Liver (tissue), 3 donors: ENCODE results near the gene ZNF524.

Source experiments
- FOXA2 ChIP-seq: IDR thresholded peaks from 2 replicates; pipeline ENCODE4 v1.6.1; 2016; ENCODE audit warnings: antibody characterized with exemption
- JUND ChIP-seq, 2 donors: IDR thresholded peaks; 2 replicates each; pipeline ENCODE4 v1.6.1; 2016; ENCODE audit warnings: antibody characterized with exemption in 2 of 2
- MAX ChIP-seq: IDR thresholded peaks from 2 replicates; pipeline ENCODE4 v1.6.1; 2016; ENCODE audit warnings: antibody characterized with exemption
- NR2F2 ChIP-seq: IDR thresholded peaks from 2 replicates; pipeline ENCODE4 v1.6.1; 2016; ENCODE audit warnings: antibody characterized with exemption
- RAD21 ChIP-seq, 2 donors: IDR thresholded peaks; 2 replicates each; pipeline ENCODE4 v1.6.1; 2016; ENCODE audit warnings: antibody characterized with exemption in 2 of 2, mild to moderate bottlenecking in 2 of 2
- SP1 ChIP-seq: IDR thresholded peaks from 2 replicates; pipeline ENCODE4 v1.6.1; 2018; ENCODE audit warnings: antibody characterized with exemption, mild to moderate bottlenecking
- TAF1 ChIP-seq: conservative IDR thresholded peaks from 2 replicates; pipeline ENCODE4 v1.6.1; 2016; ENCODE audit warnings: antibody characterized with exemption, mild to moderate bottlenecking
- TF ChIP-seq, protein P1 (sequence below): fragments of 150-350 bp; IDR thresholded peaks from 2 replicates; pipeline ENCODE4 v1.5.1; 2017; ENCODE audit warnings: improper control_type of control experiment, low read depth, low read length; ENCODE audit not compliant: missing input control
- TF ChIP-seq, protein P2 (sequence below): IDR thresholded peaks from 2 replicates; pipeline ENCODE4 v1.6.1; 2016; ENCODE audit warnings: antibody characterized with exemption, mild to moderate bottlenecking
- donor health status: healthy.
- donor health status: healthy.

GRCh38 chr19:55579766-55580621, 20.1 kb upstream of the ZNF524 start:
- TF ChIP-seq, protein P1, sequence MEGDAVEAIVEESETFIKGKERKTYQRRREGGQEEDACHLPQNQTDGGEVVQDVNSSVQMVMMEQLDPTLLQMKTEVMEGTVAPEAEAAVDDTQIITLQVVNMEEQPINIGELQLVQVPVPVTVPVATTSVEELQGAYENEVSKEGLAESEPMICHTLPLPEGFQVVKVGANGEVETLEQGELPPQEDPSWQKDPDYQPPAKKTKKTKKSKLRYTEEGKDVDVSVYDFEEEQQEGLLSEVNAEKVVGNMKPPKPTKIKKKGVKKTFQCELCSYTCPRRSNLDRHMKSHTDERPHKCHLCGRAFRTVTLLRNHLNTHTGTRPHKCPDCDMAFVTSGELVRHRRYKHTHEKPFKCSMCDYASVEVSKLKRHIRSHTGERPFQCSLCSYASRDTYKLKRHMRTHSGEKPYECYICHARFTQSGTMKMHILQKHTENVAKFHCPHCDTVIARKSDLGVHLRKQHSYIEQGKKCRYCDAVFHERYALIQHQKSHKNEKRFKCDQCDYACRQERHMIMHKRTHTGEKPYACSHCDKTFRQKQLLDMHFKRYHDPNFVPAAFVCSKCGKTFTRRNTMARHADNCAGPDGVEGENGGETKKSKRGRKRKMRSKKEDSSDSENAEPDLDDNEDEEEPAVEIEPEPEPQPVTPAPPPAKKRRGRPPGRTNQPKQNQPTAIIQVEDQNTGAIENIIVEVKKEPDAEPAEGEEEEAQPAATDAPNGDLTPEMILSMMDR = no peak
- no peak for TF ChIP-seq FOXA2
- no peak for TF ChIP-seq JUND (IDR thresholded peaks at IDR 0.05)
- TF ChIP-seq SP1 = no peak
- TF ChIP-seq RAD21 (IDR thresholded peaks at IDR 0.05) = no peak
- TF ChIP-seq TAF1 = no peak
- TF ChIP-seq MAX = no peak
- TF ChIP-seq, protein P2, sequence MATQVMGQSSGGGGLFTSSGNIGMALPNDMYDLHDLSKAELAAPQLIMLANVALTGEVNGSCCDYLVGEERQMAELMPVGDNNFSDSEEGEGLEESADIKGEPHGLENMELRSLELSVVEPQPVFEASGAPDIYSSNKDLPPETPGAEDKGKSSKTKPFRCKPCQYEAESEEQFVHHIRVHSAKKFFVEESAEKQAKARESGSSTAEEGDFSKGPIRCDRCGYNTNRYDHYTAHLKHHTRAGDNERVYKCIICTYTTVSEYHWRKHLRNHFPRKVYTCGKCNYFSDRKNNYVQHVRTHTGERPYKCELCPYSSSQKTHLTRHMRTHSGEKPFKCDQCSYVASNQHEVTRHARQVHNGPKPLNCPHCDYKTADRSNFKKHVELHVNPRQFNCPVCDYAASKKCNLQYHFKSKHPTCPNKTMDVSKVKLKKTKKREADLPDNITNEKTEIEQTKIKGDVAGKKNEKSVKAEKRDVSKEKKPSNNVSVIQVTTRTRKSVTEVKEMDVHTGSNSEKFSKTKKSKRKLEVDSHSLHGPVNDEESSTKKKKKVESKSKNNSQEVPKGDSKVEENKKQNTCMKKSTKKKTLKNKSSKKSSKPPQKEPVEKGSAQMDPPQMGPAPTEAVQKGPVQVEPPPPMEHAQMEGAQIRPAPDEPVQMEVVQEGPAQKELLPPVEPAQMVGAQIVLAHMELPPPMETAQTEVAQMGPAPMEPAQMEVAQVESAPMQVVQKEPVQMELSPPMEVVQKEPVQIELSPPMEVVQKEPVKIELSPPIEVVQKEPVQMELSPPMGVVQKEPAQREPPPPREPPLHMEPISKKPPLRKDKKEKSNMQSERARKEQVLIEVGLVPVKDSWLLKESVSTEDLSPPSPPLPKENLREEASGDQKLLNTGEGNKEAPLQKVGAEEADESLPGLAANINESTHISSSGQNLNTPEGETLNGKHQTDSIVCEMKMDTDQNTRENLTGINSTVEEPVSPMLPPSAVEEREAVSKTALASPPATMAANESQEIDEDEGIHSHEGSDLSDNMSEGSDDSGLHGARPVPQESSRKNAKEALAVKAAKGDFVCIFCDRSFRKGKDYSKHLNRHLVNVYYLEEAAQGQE = no peak
- no peak for TF ChIP-seq NR2F2
